ENCODE measurements around the gene MAP2. TPM values are rescaled to one million over a fixed set of nuclear protein-coding genes. Genes with fewer than 3 reads are reported as not detected.

The MAP2 gene
- total and polyA plus RNA-seq, 2 of the 8 experiments (the other 6 are each of a cell fraction or from before 2014, with no cell fraction given) = 5.9 to 9.4 TPM

GRCh38 chr2:209416913-209417312 lies 6.9 kb upstream of the MAP2 start:
- Histone ChIP-seq H2AFZ (ENCODE audit: low read length) (no peak overlapping the region), H3K23ac (ENCODE audit: insufficient read length) (no peak overlapping the region), H3K27ac (ENCODE audit: low read depth, low read length) (no peak overlapping the region), H3K27me3 (replicated peaks in 1 of 4; ENCODE audit: control insufficient read depth in 3 of 4, extremely low read depth in 1 of 4, insufficient read depth in 3 of 4, low read length in 3 of 4) (no peaks in the 10 kb centered on the region; a peak in 1 of 7 replicates), H4K5ac (ENCODE audit: insufficient read length, low read depth, low read length) (no peak overlapping the region), H3K79me1 (ENCODE audit: low read depth, low read length) (no peaks in the 10 kb centered on the region), H3K36me3 (ENCODE audit: control insufficient read depth in 2 of 4, insufficient read depth in 4 of 4, low read length in 3 of 4) (no peaks in the 10 kb centered on the region; a peak in 2 of 8 replicates), H2AK5ac (ENCODE audit: low read depth, low read length) (no peak overlapping the region), H3K4ac (replicated peaks; ENCODE audit: insufficient read length, low read depth, low read length) (no peak overlapping the region), H3K23me2 (ENCODE audit: low read depth, low read length) (no peaks in the 10 kb centered on the region), H2BK120ac (replicated peaks; ENCODE audit: low read depth, low read length) (no peak overlapping the region), H4K91ac (replicated peaks; ENCODE audit: insufficient read length, low read length) (no peak overlapping the region), H2BK20ac (ENCODE audit: low read length) (no peak overlapping the region), H4K20me1 (replicated peaks in 1 of 2; ENCODE audit: control insufficient read depth in 1 of 2, insufficient read depth in 2 of 2, low read length in 2 of 2) (no peaks in the 10 kb centered on the region), H3K4me2 (ENCODE audit: insufficient read depth in 1 of 2, low read depth in 2 of 2, low read length in 2 of 2) (no peak overlapping the region), H2BK12ac (ENCODE audit: low read depth, low read length) (no peak overlapping the region), H3K14ac (ENCODE audit: insufficient read length) (no peak overlapping the region), H4K8ac (ENCODE audit: extremely low read depth, insufficient read depth, low read length) (no peak overlapping the region), H3K79me2 (ENCODE audit: control insufficient read depth in 1 of 2, insufficient read depth in 2 of 2, low read length in 2 of 2) (no peaks in the 10 kb centered on the region), H3K4me3 (ENCODE audit: extremely low read depth in 1 of 4, insufficient read depth in 2 of 4, low read depth in 3 of 4, low read length in 4 of 4) (no peak overlapping the region), H2BK15ac (ENCODE audit: low read length) (no peak overlapping the region), H3K4me1 (replicated peaks in 1 of 4; ENCODE audit: control insufficient read depth in 3 of 4, insufficient read depth in 4 of 4, low read length in 3 of 4) (no peaks in the 10 kb centered on the region), H2BK5ac (ENCODE audit: low read depth, low read length) (no peak overlapping the region), H3K9ac (replicated peaks in 1 of 4; ENCODE audit: extremely low read depth in 1 of 4, low read depth in 3 of 4, low read length in 3 of 4) (no peak overlapping the region), H3K56ac (replicated peaks; ENCODE audit: insufficient read length, low read depth, low read length) (no peak overlapping the region), H3K18ac (ENCODE audit: extremely low read depth, low read length) (no peak overlapping the region), H3K9me3 (ENCODE audit: insufficient read depth in 2 of 2, low read depth in 1 of 2, low read length in 1 of 2) (peaks cover 7 to 15% of the 10 kb centered on the region in 2 experiments; a peak in 2 of 4 replicates)
- POLR2A ChIA-PET (ENCODE audit: partially characterized antibody) = no interaction called here
- DNase-seq (ENCODE audit: low read depth in 1 of 2, low spot score in 2 of 2) = no peak
- FAIRE-seq = no peak
- CTCF ChIA-PET (ENCODE audit: partially characterized antibody) = interaction anchor here (0.5 to 0.9 kb wide), 4 partner anchors 9 to 516 kb away, joined by 3 to 4 read pairs (median 3); no protein-coding TSS in a partner anchor
- TF ChIP-seq SP1 (IDR thresholded peaks at IDR 0.05; ENCODE audit: low read depth, low read length) (no peak), BACH1 (IDR thresholded peaks at IDR 0.05; ENCODE audit: low read length) (no peak), PHF8 (conservative IDR thresholded peaks at IDR 0.05; ENCODE audit: low read depth, low read length) (no peak), ASH2L (IDR thresholded peaks at IDR 0.05; ENCODE audit: low read length) (no peak), CREB1 (IDR thresholded peaks at IDR 0.05) (no peak), ZNF274 (IDR thresholded peaks at IDR 0.05; ENCODE audit: borderline replicate concordance, extremely low read depth, low read length) (no peak), NRF1 (IDR thresholded peaks at IDR 0.05; ENCODE audit: low read depth, low read length) (no peak), MAFK (IDR thresholded peaks at IDR 0.05; ENCODE audit: low read depth, low read length) (no peak), CEBPB (IDR thresholded peaks at IDR 0.05; ENCODE audit: low read depth, low read length) (no peak)

Measured in H1 (cell line).